Retinal pigment epithelial cell (primary cell): ENCODE measurements around the gene NRK.

ENCODE experiments used
- DNase-seq: peaks from one replicate; pipeline ENCODE4 v3.0.0-alpha.2; 2010; ENCODE audit warnings: low read depth
- H3K4me3 ChIP-seq: 2 replicates; pipeline ENCODE4 v1.5.1; 2011; ENCODE audit warnings: mild to moderate bottlenecking, low read length, control low read depth, moderate library complexity
- TF ChIP-seq, protein P1 (sequence below): conservative IDR thresholded peaks from 2 replicates; pipeline ENCODE4 v1.5.1; 2011; ENCODE audit warnings: low read depth, low read length, control low read depth, inconsistent platforms

NRK gene

GRCh38 chrX:106005684-106006083 lies 183.3 kb downstream of the NRK start:
- DNase-seq, result no peak

DNA sequence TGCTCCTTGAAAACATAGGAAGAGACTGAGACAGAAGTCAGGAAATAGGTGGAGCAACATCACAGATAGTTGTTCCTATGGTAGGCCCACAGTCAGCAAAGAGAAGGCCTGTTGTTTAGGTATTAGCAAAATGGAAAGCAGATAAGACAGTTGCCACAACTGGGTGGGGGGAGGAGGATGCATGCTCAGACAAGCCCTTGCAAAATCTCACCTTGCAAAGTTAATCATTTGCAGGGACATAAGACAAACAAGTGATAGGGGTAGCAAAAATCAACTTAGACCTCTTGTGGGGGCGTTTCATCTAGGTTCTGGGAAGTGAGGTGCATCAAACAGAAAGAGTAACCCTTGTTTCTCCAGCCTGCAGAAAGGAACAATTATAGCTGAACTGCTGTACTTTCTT lies 185.5 kb downstream of the NRK start:
- no peak overlapping the region for H3K4me3 ChIP-seq
- TF ChIP-seq, protein P1, sequence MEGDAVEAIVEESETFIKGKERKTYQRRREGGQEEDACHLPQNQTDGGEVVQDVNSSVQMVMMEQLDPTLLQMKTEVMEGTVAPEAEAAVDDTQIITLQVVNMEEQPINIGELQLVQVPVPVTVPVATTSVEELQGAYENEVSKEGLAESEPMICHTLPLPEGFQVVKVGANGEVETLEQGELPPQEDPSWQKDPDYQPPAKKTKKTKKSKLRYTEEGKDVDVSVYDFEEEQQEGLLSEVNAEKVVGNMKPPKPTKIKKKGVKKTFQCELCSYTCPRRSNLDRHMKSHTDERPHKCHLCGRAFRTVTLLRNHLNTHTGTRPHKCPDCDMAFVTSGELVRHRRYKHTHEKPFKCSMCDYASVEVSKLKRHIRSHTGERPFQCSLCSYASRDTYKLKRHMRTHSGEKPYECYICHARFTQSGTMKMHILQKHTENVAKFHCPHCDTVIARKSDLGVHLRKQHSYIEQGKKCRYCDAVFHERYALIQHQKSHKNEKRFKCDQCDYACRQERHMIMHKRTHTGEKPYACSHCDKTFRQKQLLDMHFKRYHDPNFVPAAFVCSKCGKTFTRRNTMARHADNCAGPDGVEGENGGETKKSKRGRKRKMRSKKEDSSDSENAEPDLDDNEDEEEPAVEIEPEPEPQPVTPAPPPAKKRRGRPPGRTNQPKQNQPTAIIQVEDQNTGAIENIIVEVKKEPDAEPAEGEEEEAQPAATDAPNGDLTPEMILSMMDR, result no peak
- DNase-seq, result no peak

More at GRCh38 chrX:106005684-106006083, 183.3 kb downstream of the NRK start:
- TF ChIP-seq, protein P1, result no peak
- H3K4me3 ChIP-seq, result no peak overlapping the region
